ENCODE results near the gene OR11H7.
A peak's percentile ranks its signal among the peaks of the same experiment; 100 is the strongest.

The OR11H7 gene

GRCh38 chr14:20278414-20278813, 49.6 kb downstream of the OR11H7 start:
- DNase-seq (ENCODE audit: low read depth): peak; percentile 38

GRCh38 chr14:20280265-20280664, 51.5 kb downstream of the OR11H7 start:
- peak; percentile 30 for DNase-seq (ENCODE audit: low read depth)

All from CMK (cell line).